GM21529 (cell line): Measurements from ENCODE around the gene HNRNPC.
"Not testable (repeated sequence)": the region's sequence is repeated elsewhere in the genome, so short reads cannot be mapped to it uniquely, and the experiment has no call there.

Source experiments
- ATAC-seq: cut with Tn5 transposase; IDR thresholded peaks from one replicate; pipeline ENCODE4 v1.9.1; 2021; ENCODE audit not compliant: unreplicated experiment

HNRNPC gene

DNA sequence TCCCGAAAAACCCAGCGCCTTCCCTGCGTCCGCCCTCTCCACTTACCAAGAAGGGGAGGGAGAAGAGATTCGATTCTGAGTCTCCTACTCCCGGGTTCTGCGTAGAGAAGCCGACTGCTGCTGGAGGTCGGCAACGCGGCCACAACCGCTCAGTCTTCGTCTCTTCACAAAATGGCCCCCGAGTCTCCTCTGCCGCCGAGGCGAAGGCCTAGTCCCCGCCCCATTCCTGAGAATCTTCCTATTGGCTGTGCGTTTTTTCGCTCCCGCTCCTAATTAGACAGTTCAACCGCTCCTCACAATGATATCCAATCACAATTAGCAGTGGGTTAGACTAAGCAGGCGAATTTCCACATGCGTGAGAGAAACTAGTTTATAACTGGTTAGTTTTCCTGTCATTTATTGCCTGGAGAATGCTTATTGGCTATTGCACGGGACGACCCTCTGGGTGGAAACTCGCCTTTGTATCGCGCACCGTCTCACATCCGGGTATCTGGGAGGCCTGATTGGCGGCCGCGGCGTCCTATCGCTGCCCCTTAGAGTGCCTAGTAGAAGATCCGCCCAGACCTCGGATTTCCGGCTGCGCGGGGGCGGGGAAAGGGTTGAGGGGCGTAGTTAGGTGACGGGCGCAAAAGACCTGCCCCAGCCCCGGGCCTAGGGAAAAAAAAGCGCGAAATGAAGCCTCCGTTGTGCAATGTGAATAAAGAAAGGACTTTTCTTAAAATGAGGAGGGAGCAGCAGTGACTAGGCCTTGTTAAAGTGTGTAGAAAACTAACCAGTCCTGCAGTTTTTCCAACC, at the start of gene HNRNPC:
TSS of gene HNRNPC (minus strand) at position 191 of the 795 bp plus-strand sequence. CDS start 35,249 bp downstream, outside the sequence.
- ATAC-seq, result peak; percentile 86

DNA sequence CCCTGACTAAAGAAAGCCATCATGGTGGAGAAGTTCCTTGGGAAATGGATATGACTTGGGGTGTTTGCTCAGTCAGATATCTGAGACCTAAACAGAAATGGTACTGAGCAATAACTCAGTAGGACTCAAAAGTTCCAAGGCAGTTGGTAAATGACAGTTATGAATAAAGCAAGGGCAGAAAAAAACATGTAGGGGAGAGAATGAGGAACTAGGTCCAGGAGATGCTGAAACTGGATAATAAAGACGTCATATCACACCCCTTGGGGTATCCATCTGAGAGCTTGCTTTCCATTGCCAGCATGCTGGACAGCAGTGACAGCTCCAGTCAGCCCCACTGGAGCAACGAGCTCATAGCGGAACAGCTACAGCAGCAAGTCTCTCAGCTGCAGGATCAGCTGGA, 48.2 kb upstream of the HNRNPC start:
- no peak for ATAC-seq

DNA sequence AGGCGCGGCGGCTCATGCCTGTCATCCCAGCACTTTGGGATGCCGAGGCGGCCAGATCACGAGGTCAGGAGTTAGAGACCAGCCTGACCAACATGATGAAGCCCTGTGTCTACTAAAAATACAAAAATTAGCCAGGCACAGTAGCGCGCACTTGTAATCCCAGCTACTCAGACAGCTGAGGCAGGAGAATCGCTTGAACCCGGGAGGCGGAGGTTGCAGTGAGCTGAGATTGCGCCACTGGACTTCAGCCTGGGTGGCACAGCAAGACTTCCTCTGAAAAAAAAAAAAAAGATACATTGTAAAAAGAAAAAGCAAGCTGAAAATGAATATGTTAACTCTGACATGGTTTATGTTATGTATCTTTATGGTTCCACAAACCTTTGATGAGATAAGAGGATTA, 44.3 kb upstream of the HNRNPC start:
- no peak for ATAC-seq

DNA sequence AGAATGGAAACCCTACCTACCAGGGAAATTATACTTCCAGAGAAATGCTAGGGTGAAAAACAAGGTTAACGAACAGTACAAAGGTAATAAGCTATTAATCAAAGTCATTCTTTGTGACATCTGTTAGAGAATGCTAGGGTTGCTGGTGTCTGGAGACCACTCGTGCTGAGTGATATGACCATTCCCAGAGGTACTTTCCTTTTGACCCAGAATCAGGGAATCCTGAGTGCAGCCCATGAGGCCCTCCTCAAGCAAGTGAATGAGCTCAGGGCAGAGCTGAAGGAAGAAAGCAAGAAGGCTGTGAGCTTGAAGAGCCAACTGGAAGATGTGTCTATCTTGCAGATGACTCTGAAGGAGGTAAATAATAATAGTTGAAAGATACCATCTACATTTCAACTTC, 42.4 kb upstream of the HNRNPC start:
- ATAC-seq, result no peak

- no peak for ATAC-seq
These were observed 40.7 kb upstream of the HNRNPC start for GRCh38 chr14:21309956-21310355.

DNA sequence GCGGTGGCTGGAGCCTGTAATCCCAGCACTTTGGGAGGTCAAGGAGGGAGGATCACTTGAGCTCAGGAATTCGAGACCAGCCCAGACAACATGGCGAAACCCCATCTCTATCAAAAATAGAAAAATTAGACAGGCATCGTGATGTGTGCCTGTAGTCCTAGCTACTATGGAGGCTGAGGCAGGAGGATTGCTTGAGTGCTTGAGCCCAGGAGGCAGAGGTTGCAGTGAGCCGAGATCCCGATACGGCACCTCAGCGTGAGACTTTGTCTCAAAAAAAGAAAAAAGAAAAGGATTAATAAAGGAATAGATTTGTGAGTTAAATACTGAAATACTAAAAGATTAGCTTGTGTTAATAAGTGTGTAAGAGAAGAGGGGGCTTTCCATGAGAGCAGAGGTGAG, 40.0 kb upstream of the HNRNPC start:
- no peak for ATAC-seq

DNA sequence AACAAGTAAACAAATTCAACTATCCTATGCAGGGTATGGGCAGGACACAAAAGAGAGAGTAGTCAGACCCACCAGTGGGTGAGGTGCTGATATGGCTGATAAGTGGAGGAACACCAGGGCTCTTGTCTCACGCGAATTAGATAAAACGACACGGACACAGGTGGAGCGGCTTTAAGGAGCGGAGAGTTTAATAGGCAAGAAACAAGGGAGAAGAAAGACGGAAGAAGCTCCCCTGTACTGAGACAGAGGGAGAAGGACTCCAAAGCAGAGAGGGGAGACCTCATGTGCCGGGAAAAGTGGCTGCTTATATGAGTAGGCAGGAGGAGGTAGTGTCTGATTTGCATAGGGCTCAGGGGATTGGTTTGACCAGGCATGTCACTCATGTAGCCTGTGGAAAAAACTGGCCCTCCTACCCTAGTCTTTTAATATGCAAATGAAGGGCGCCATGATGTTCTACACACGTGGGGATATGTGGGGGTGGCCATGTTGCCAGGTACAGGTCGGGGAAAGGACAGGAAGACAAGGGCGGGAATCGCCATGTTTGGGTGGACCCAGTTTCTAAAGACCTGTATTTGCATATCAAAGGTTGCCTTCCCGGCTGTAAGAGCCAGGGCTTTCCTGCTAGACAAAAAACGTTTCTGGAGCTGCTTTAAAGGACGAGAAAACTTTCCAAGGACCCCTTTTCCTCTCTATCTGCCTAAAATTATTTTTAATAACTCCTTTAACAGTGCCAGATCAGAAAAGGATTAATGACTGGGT, 39.4 kb upstream of the HNRNPC start:
- peak; percentile 85 for ATAC-seq

- ATAC-seq, result peak; percentile 27
These were observed 38.9 kb upstream of the HNRNPC start for GRCh38 chr14:21308132-21308478.

DNA sequence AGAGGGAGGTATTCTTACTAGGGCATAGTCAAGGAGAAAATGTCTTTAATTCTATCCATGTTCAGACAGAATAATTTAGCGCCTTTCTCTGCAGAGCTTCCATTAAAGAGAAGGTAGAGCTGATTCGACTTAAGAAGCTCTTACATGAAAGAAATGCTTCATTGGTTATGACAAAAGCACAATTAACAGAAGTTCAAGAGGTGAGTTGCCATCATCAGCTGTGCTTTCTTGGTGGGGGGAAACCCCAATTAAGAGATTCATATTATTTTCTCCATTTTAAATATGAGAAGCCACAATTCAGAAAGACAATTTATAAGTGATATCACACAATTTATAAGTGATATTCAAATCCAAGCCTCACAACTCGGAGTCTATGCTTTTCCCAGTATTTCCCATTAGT, 38.4 kb upstream of the HNRNPC start:
- no peak for ATAC-seq

DNA sequence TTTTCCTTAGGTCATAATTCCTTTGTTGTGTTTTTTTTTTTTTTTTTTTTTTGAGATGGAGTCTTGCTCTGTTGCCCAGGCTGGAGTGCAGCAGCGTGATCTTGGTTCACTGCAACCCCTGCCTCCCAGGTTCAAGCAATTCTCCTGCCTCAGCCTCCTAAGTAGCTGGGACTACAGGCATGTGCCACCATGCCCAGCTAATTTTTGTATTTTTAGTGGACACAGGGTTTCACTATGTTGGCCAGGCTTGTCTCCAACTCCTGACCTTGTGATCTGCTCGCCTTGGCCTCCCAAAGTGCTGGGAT, 33.5 kb upstream of the HNRNPC start:
- ATAC-seq, result not testable (repeated sequence)

GRCh38 chr14:21302013-21302835, 33.0 kb upstream of the HNRNPC start:
- no peak for ATAC-seq

DNA sequence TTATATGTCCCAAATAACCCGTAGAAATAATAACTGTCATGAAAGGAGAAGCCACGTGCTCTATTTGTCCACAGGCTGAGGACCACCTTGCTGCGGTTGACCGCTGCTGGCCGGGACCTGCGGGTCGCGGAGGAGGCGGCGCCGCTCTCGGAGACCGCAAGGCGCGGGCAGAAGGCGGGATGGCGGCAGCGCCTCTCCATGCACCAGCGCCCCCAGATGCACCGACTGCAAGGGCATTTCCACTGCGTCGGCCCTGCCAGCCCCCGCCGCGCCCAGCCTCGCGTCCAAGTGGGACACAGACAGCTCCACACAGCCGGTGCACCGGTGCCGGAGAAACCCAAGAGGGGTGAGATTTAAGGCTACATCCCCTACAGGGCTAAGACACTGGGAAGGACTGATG, 31.6 kb upstream of the HNRNPC start:
- no peak for ATAC-seq

- no peak for ATAC-seq
These were observed 30.4 kb upstream of the HNRNPC start for GRCh38 chr14:21299562-21300130.

- no peak for ATAC-seq
These were observed 29.1 kb upstream of the HNRNPC start for GRCh38 chr14:21298358-21298757.

DNA sequence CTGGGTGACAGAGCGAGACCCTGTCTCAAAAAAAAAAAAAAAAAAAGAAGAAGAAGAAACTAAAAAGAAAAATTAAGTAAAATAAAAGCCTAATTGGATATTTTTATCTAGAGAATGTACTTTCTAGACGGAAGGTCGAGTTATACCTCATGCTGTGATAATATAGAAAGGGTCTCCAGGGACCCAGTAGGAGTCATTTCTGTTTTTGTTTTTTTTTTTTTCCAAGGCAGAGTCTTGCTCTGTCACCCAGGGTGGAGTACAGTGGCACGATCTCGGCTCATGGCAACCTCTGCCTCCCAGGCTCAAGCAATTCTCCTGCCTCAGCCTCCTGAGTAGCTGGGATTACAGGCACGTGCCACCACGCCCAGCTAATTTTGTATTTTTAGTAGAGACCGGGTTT, 24.8 kb upstream of the HNRNPC start:
- ATAC-seq, result not testable (repeated sequence)

- ATAC-seq, result no peak
These were observed 17.9 kb upstream of the HNRNPC start for GRCh38 chr14:21287168-21287567.

DNA sequence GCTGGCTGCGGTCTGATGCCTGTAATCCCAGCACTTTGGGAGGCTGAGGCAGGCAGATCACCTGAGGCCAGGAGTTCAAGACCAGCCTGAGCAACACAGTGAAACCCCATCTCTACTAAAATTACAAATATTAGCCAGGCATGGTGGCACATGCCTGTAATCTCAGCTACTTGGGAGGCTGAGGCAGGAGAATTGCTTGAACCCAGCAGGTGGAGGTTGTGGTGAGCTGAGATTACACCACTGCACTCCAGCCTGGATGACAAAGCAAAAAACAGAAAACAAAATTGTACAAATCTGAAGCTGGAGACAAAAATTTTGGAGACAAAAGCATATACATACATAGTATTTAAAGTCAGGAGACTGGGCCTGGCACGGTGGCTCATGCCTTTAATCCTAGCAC, 17.3 kb upstream of the HNRNPC start:
- ATAC-seq, result not testable (repeated sequence)

- ATAC-seq, result not testable (repeated sequence)
These were observed 12.7 kb upstream of the HNRNPC start for GRCh38 chr14:21281917-21282316.

DNA sequence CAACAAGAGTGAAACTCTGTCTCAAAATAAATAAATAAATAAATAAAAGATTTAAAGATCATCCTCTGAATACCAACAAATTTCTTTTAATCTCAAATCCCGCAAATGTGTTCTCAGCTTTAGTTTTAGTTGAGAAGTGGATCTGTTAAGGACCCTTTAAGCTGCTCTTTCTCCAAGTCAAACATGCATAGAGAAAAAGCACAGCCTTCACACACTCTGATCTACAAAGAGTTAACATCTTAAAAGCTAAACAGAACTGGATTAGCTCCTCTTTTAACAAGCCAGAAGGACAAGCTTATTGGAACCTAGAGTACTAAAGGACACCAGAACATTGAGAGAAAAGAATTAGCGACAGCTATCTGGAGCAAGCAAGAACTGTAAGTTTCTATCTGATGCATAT, 10.5 kb upstream of the HNRNPC start, which contains the start of gene RPGRIP1:
TSS of gene RPGRIP1 (plus strand) at position 301 of the 400 bp plus-strand sequence. CDS start 7,894 bp downstream, outside the sequence.
- ATAC-seq, result no peak

- ATAC-seq, result no peak
These were observed 9.4 kb upstream of the HNRNPC start for GRCh38 chr14:21278632-21279031.

DNA sequence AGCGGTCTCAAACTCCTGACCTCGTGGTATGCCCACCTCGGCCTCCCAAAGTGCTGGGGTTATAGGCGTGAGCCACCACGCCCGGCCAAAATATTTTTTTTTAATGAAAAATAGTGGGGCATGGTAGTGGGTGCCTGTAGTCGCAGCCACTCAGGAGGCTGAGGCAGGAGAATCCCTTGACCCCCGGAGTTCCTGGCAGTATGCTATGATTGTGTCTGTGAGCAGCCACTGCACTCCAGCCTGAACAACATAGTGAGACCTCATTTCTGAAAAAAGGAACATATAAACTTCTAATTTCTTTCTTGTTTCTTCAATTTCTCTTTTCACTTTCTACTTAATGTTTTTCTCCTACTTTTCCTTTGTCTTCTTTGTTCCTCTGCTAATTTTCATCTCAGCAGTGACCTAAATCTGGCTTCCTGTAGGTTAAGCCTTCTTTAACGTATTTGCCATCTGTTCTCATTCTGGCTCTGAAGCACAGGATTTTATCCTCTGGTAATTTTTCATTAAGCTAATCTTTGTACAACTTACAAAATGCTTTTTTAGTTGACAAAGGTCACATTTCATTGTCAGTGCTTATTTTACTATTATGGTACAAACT, 6.1 kb upstream of the HNRNPC start:
- no peak for ATAC-seq
